ENCODE data around the gene ADGRA1.

Gene ADGRA1

GRCh38 chr10:133167693-133168616, 80.2 kb downstream of the ADGRA1 start:
- Histone ChIP-seq H3K4me3 (ENCODE audit: low read depth, low read length) (no peak overlapping the region), H3K27me3 (ENCODE audit: insufficient read depth, low read length) (no peaks in the 10 kb centered on the region), H3K36me3 (ENCODE audit: control insufficient read depth in 1 of 2, insufficient read depth in 2 of 2, low read length in 2 of 2) (no peaks in the 10 kb centered on the region), H3K4me2 (ENCODE audit: low read length) (no peak overlapping the region), H2AK5ac (ENCODE audit: low read length) (no peak overlapping the region), H3K23ac (ENCODE audit: low read length) (no peak overlapping the region), H3K79me1 (ENCODE audit: low read length) (no peaks in the 10 kb centered on the region), H2BK5ac (ENCODE audit: low read depth, low read length, poor library complexity) (no peak overlapping the region), H4K12ac (ENCODE audit: low read depth, low read length) (no peak overlapping the region), H3K14ac (ENCODE audit: low read length) (no peak overlapping the region), H3K4me1 (ENCODE audit: control insufficient read depth in 1 of 2, insufficient read depth in 2 of 2, low read length in 2 of 2) (no peaks in the 10 kb centered on the region), H3K9me3 (ENCODE audit: insufficient read depth, low read depth, low read length) (peaks cover 4% of the 10 kb centered on the region), H4K8ac (ENCODE audit: low read depth, low read length) (no peak overlapping the region), H3K18ac (ENCODE audit: low read length) (no peak overlapping the region), H3K27ac (ENCODE audit: low read depth, low read length) (no peak overlapping the region), H3K79me2 (ENCODE audit: control insufficient read depth, insufficient read depth, low read length, poor library complexity) (no peaks in the 10 kb centered on the region), H3K4ac (ENCODE audit: low read depth, low read length) (no peak overlapping the region), H2BK120ac (ENCODE audit: insufficient read depth, low read length, poor library complexity) (no peak overlapping the region), H2AFZ (ENCODE audit: insufficient read depth, low read length, poor library complexity) (no peak overlapping the region), H3K9ac (ENCODE audit: low read length) (no peak overlapping the region), H4K91ac (ENCODE audit: low read depth, low read length) (no peak overlapping the region), H2BK12ac (ENCODE audit: low read length) (no peak overlapping the region)
- no peak for DNase-seq
- WGBS (ENCODE audit: extremely low coverage, insufficient coverage, insufficient read length), result no CpG with 5 or more reads among the region's 37 CpGs

DNA sequence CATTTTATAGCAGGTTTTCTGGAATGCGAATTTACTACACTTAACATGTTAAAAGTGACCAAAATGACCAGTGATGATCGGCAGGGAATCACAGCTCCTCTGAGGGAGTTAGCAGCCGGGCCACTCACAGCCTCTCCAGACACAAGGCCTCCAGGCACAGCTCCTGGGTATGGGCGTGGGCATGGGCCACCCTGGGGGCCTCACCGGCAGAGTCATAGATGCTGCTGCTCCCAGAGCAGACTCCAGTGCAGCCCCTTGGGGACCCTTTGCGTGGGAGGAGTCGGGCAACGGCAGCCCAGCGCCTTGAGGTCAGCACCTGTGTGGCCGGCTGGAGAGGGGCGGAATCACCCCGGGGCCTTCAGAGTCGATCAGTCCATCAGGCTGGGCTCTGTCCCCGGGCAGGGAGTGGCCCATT, 80.9 kb downstream of the ADGRA1 start:
- H4K91ac ChIP-seq (ENCODE audit: low read depth, low read length), result no peak overlapping the region
- H2BK120ac ChIP-seq (ENCODE audit: insufficient read depth, low read length, poor library complexity), result no peak overlapping the region
- H4K8ac ChIP-seq (ENCODE audit: low read depth, low read length), result no peak overlapping the region
- H3K14ac ChIP-seq (ENCODE audit: low read length), result no peak overlapping the region
- H3K79me2 ChIP-seq (ENCODE audit: control insufficient read depth, insufficient read depth, low read length, poor library complexity), result no peaks in the 10 kb centered on the region
- H3K9ac ChIP-seq (ENCODE audit: low read length), result no peak overlapping the region
- peaks cover 4% of the 10 kb centered on the region for H3K9me3 ChIP-seq (ENCODE audit: insufficient read depth, low read depth, low read length)
- no CpG with 5 or more reads among the region's 14 CpGs for WGBS (ENCODE audit: extremely low coverage, insufficient coverage, insufficient read length)
- no peak overlapping the region for H2AK5ac ChIP-seq (ENCODE audit: low read length)
- H3K4me3 ChIP-seq (ENCODE audit: low read depth, low read length), result no peak overlapping the region
- no peak overlapping the region for H3K23ac ChIP-seq (ENCODE audit: low read length)
- no peaks in the 10 kb centered on the region for H3K79me1 ChIP-seq (ENCODE audit: low read length)
- no peak overlapping the region for H3K4me2 ChIP-seq (ENCODE audit: low read length)
- H3K36me3 ChIP-seq (ENCODE audit: control insufficient read depth in 1 of 2, insufficient read depth in 2 of 2, low read length in 2 of 2), result no peaks in the 10 kb centered on the region
- DNase-seq, result no peak
- H3K4ac ChIP-seq (ENCODE audit: low read depth, low read length), result no peak overlapping the region
- no peak overlapping the region for H4K12ac ChIP-seq (ENCODE audit: low read depth, low read length)
- H3K4me1 ChIP-seq (ENCODE audit: control insufficient read depth in 1 of 2, insufficient read depth in 2 of 2, low read length in 2 of 2), result no peaks in the 10 kb centered on the region
- no peak overlapping the region for H3K27ac ChIP-seq (ENCODE audit: low read depth, low read length)
- H2AFZ ChIP-seq (ENCODE audit: insufficient read depth, low read length, poor library complexity), result no peak overlapping the region
- H3K27me3 ChIP-seq (ENCODE audit: insufficient read depth, low read length), result no peaks in the 10 kb centered on the region
- H2BK12ac ChIP-seq (ENCODE audit: low read length), result no peak overlapping the region
- no peak overlapping the region for H3K18ac ChIP-seq (ENCODE audit: low read length)
- H2BK5ac ChIP-seq (ENCODE audit: low read depth, low read length, poor library complexity), result no peak overlapping the region

DNA sequence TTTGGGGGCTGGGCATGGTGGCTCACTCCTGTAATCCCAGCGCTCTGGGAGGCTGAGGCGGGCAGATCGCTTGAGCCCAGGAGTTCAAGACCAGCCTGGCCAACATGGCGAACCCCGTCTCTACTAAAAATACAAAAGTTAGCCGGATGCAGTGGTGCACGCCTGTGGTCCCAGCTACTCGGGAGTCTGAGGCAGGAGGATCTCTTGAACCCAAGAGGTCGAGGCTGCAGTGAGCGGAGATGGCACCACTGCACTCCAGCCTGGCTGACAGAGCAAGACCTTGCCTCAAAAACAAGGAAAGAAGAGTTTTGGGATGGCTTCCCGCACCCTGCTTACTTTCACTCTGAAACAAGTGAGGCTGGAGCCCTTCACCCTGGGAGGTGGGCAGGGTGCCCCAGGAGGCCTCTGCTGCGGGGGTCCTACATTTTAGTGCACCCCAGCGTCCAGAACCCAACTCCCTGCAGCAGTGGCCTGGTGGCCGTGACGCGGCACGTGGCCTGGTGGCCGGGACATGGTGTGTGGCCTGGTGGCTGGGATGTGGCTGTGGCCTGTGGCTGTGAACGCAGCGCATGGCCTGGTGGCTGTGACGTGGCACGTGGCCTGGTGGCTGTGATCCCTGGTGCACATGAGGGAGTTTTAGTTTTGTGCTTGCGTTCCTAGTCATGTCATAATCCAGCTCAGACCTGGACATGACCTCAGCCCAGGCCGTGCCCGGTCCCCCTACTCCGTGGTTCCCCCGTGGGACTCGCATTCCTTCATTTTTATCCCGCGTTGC, 81.6 kb downstream of the ADGRA1 start:
- Histone ChIP-seq H3K9me3 (ENCODE audit: insufficient read depth, low read depth, low read length) (peaks cover 8% of the 10 kb centered on the region), H3K79me1 (ENCODE audit: low read length) (no peaks in the 10 kb centered on the region), H3K4ac (ENCODE audit: low read depth, low read length) (no peak overlapping the region), H2BK5ac (ENCODE audit: low read depth, low read length, poor library complexity) (no peak overlapping the region), H3K27me3 (ENCODE audit: insufficient read depth, low read length) (no peaks in the 10 kb centered on the region), H3K18ac (ENCODE audit: low read length) (no peak overlapping the region), H3K4me1 (ENCODE audit: control insufficient read depth in 1 of 2, insufficient read depth in 2 of 2, low read length in 2 of 2) (no peaks in the 10 kb centered on the region), H3K79me2 (ENCODE audit: control insufficient read depth, insufficient read depth, low read length, poor library complexity) (no peaks in the 10 kb centered on the region), H2AFZ (ENCODE audit: insufficient read depth, low read length, poor library complexity) (no peak overlapping the region), H2BK120ac (ENCODE audit: insufficient read depth, low read length, poor library complexity) (no peak overlapping the region), H3K36me3 (ENCODE audit: control insufficient read depth in 1 of 2, insufficient read depth in 2 of 2, low read length in 2 of 2) (no peaks in the 10 kb centered on the region), H2BK12ac (ENCODE audit: low read length) (no peak overlapping the region), H4K8ac (ENCODE audit: low read depth, low read length) (no peak overlapping the region), H3K4me3 (ENCODE audit: low read depth, low read length) (peak overlapping the region; percentile 26), H4K12ac (ENCODE audit: low read depth, low read length) (no peak overlapping the region), H3K27ac (ENCODE audit: low read depth, low read length) (no peak overlapping the region), H2AK5ac (ENCODE audit: low read length) (no peak overlapping the region), H3K9ac (ENCODE audit: low read length) (no peak overlapping the region), H3K14ac (ENCODE audit: low read length) (no peak overlapping the region), H3K4me2 (ENCODE audit: low read length) (no peak overlapping the region), H3K23ac (ENCODE audit: low read length) (no peak overlapping the region), H4K91ac (ENCODE audit: low read depth, low read length) (no peak overlapping the region)
- DNase-seq, result no peak
- WGBS (ENCODE audit: extremely low coverage, insufficient coverage, insufficient read length), result no CpG with 5 or more reads among the region's 30 CpGs

- Histone ChIP-seq H3K4me3 (ENCODE audit: low read depth, low read length) (no peak overlapping the region), H3K4me1 (ENCODE audit: control insufficient read depth in 1 of 2, insufficient read depth in 2 of 2, low read length in 2 of 2) (no peaks in the 10 kb centered on the region), H3K79me2 (ENCODE audit: control insufficient read depth, insufficient read depth, low read length, poor library complexity) (no peaks in the 10 kb centered on the region), H3K18ac (ENCODE audit: low read length) (no peak overlapping the region), H4K8ac (ENCODE audit: low read depth, low read length) (no peak overlapping the region), H4K12ac (ENCODE audit: low read depth, low read length) (no peak overlapping the region), H2BK120ac (ENCODE audit: insufficient read depth, low read length, poor library complexity) (no peak overlapping the region), H3K79me1 (ENCODE audit: low read length) (no peaks in the 10 kb centered on the region), H3K36me3 (ENCODE audit: control insufficient read depth in 1 of 2, insufficient read depth in 2 of 2, low read length in 2 of 2) (no peaks in the 10 kb centered on the region), H2BK12ac (ENCODE audit: low read length) (no peak overlapping the region), H2AK5ac (ENCODE audit: low read length) (no peak overlapping the region), H2AFZ (ENCODE audit: insufficient read depth, low read length, poor library complexity) (no peak overlapping the region), H2BK5ac (ENCODE audit: low read depth, low read length, poor library complexity) (no peak overlapping the region), H3K4ac (ENCODE audit: low read depth, low read length) (no peak overlapping the region), H3K14ac (ENCODE audit: low read length) (no peak overlapping the region), H3K9ac (ENCODE audit: low read length) (no peak overlapping the region), H3K9me3 (ENCODE audit: insufficient read depth, low read depth, low read length) (peaks cover 12% of the 10 kb centered on the region), H3K23ac (ENCODE audit: low read length) (no peak overlapping the region), H4K91ac (ENCODE audit: low read depth, low read length) (no peak overlapping the region), H3K27ac (ENCODE audit: low read depth, low read length) (no peak overlapping the region), H3K4me2 (ENCODE audit: low read length) (no peak overlapping the region), H3K27me3 (ENCODE audit: insufficient read depth, low read length) (no peaks in the 10 kb centered on the region)
- no CpG with 5 or more reads among the region's 17 CpGs for WGBS (ENCODE audit: extremely low coverage, insufficient coverage, insufficient read length)
- DNase-seq, result no peak
Observed at GRCh38 chr10:133170092-133170491, 82.4 kb downstream of the ADGRA1 start.

All from trophoblast cell (in vitro differentiated cells and primary cell).